HepG2 (cell line): ENCODE data around the gene PPP1R9A. TPM values are rescaled to one million over a fixed set of nuclear protein-coding genes. Genes with fewer than 3 reads are reported as not detected.

Experiments
- ATAC-seq: fragments of 200-7000 bp; cut with Tn5 transposase; 3 replicates; pipeline ENCODE4 v1.9.1; 2020; ENCODE audit warnings: mild to moderate bottlenecking, moderate library complexity
- BruUV-seq: library from RNA; stranded (reverse); fragments of 400-500 nt; replicated peaks from 2 replicates; lab custom pipeline; 2021; lab: Mats Ljungman, UMichigan
- CTCF ChIA-PET: fragments of 300-600 bp; formaldehyde crosslinking; extraction: SDS; loops from one replicate; lab custom pipeline; 2021; ENCODE audit warnings: low total read pairs, inconsistent platforms, low intra/inter-chr PET ratio; lab: Yijun Ruan, JAX
- POLR2A ChIA-PET: fragments of 350-600 bp; sonication (Branson Sonifier 250); formaldehyde crosslinking; loops from one replicate; lab custom pipeline; 2020; ENCODE audit warnings: antibody characterized with exemption, inconsistent platforms; lab: Yijun Ruan, JAX
- DNase-seq: peaks from one replicate; pipeline ENCODE4 v3.0.0-alpha.2; 2015; ENCODE audit warnings: low spot score
- FAIRE-seq: peaks from 3 replicates; lab custom pipeline; 2011; peaks lifted over from hg19 to GRCh38; lab: Jason Lieb, UNC
- H2AFZ ChIP-seq: one replicate; pipeline ENCODE4 v1.6.1; 2011; ENCODE audit warnings: low read length, inconsistent platforms
- H3K27ac ChIP-seq: fragments of 300-600 bp; 3 replicates; pipeline ENCODE4 v1.8.0; 2011; ENCODE audit warnings: mixed run types, mild to moderate bottlenecking, mixed read lengths, low read length, inconsistent platforms; ENCODE audit not compliant: insufficient read depth; ENCODE audit errors: extremely low read length
- H3K27me3 ChIP-seq, 2 experiments: fragments of 200-600 bp in 1 of 2; 2 replicates in 1 of 2; 3 replicates in 1 of 2; pipeline versions ENCODE4 v1.6.0 to v1.8.0; 2011; ENCODE audit warnings: low read length in 2 of 2, mild to moderate bottlenecking in 2 of 2, moderate library complexity in 2 of 2, inconsistent platforms in 1 of 2; ENCODE audit not compliant: insufficient read depth in 2 of 2, control insufficient read depth in 1 of 2
- H3K36me3 ChIP-seq, 2 experiments: fragments of 200-600 bp in 1 of 2; replicated peaks in 1 of 2; 2 replicates in 1 of 2; 3 replicates in 1 of 2; pipeline versions ENCODE4 v1.5.1 to v1.8.0; 2011; ENCODE audit warnings: low read length in 2 of 2, inconsistent platforms in 1 of 2; ENCODE audit not compliant: insufficient read depth in 2 of 2, control insufficient read depth in 1 of 2
- H3K4me1 ChIP-seq: 2 replicates; pipeline ENCODE4 v1.5.1; 2012; ENCODE audit warnings: low read length, inconsistent platforms; ENCODE audit not compliant: insufficient read depth
- H3K4me2 ChIP-seq: 2 replicates; pipeline ENCODE4 v1.6.0; 2011; ENCODE audit warnings: low read depth, low read length, inconsistent platforms
- H3K4me3 ChIP-seq, 3 experiments: fragments of 200-600 bp in 1 of 3; sonication (generic), shearing (Covaris generic) in 1 of 3; replicated peaks in 1 of 3; 2 replicates each; pipeline ENCODE4 v1.5.1; 2011 to 2016; ENCODE audit warnings: low read length in 3 of 3, inconsistent platforms in 2 of 3, low read depth in 2 of 3, mild to moderate bottlenecking in 2 of 3, control low read depth in 1 of 3, mixed read lengths in 1 of 3; ENCODE audit not compliant: insufficient read depth in 1 of 3
- H3K79me2 ChIP-seq: one replicate; pipeline ENCODE4 v1.6.1; 2011; ENCODE audit warnings: low read length, inconsistent platforms; ENCODE audit not compliant: insufficient read depth
- H3K9ac ChIP-seq: 2 replicates; pipeline ENCODE4 v1.6.0; 2011; ENCODE audit warnings: mild to moderate bottlenecking, low read depth, low read length, inconsistent platforms; ENCODE audit not compliant: insufficient read depth
- H3K9me3 ChIP-seq: 2 replicates; pipeline ENCODE4 v1.5.1; 2012; ENCODE audit warnings: mild to moderate bottlenecking, low read length
- H4K20me1 ChIP-seq: 2 replicates; pipeline ENCODE4 v1.6.0; 2011; ENCODE audit warnings: inconsistent platforms, mild to moderate bottlenecking, low read length, moderate library complexity; ENCODE audit not compliant: insufficient read depth
- GLI4 ChIP-seq: sonication (generic); formaldehyde crosslinking; IDR thresholded peaks from 2 replicates; pipeline ENCODE4 v1.5.1; 2020; ENCODE audit warnings: missing genetic modification reagents, mild to moderate bottlenecking, moderate library complexity, borderline replicate concordance
- HMGA1 ChIP-seq: sonication (generic); formaldehyde crosslinking; conservative IDR thresholded peaks from 2 replicates; pipeline ENCODE4 v1.4.0; 2020; ENCODE audit warnings: missing genetic modification reagents
- ZNF572 ChIP-seq: sonication (generic); formaldehyde crosslinking; IDR thresholded peaks from 2 replicates; pipeline ENCODE4 v1.5.1; 2020; ENCODE audit warnings: mild to moderate bottlenecking, missing genetic modification reagents
- ZNF703 ChIP-seq: sonication (generic); formaldehyde crosslinking; IDR thresholded peaks from 2 replicates; pipeline ENCODE4 v1.5.1; 2020; ENCODE audit warnings: missing genetic modification reagents, mild to moderate bottlenecking, moderate library complexity, borderline replicate concordance
- ZNF841 ChIP-seq: sonication (generic); formaldehyde crosslinking; IDR thresholded peaks from 2 replicates; pipeline ENCODE4 v1.8.1; 2023; ENCODE audit warnings: missing genetic modification reagents, borderline replicate concordance
- WGBS: methylation state at CpG from one replicate; pipeline ENCODE4 v1.1.6; 2017; ENCODE audit warnings: low lambda C conversion rate; 5-methylcytosine and 5-hydroxymethylcytosine counted together
- in situ Hi-C: cut with HindIII; loops from 2 replicates; pipeline ENCODE4 v1.10.0; 2017; ENCODE audit warnings: low pct_unique_long_range_greater_than_20kb; ENCODE audit not compliant: extremely low pct_ligation_motif_present
- intact Hi-C: fragments of 100-400 bp; cut with micrococcal nuclease; formaldehyde crosslinking; loops from one replicate; pipeline ENCODE4 v1.10.0; 2022; ENCODE audit not compliant: unreplicated experiment
- polyA plus RNA-seq, 8 experiments: library from polyadenylated mRNA; depleted of rRNA in 3 of 8; stranded (reverse) in 7 of 8; unstranded in 1 of 8; fragments of >200 nt; fragmentation: Illumina TruSeq in 4 of 8; extraction: Trizol in 4 of 8; gene quantifications; 2 replicates each; pipeline versions ENCODE4 v1.2.1 to v1.2.3, GENCODE V29; 2011 to 2016; ENCODE audit warnings: low read depth in 4 of 8, missing spikeins in 1 of 8, mixed read lengths in 1 of 8; ENCODE audit not compliant: insufficient read depth in 1 of 8
- total RNA-seq, 5 experiments: library from RNA; depleted of rRNA; stranded (reverse); fragments of >200 nt; fragmentation: Illumina TruSeq; extraction: Trizol; gene quantifications; 2 replicates each; pipeline ENCODE4 v1.2.3, GENCODE V29; 2016; ENCODE audit warnings: low read depth in 1 of 5
- TF ChIP-seq, protein P1 (sequence below): sonication (generic); formaldehyde crosslinking; IDR thresholded peaks from 2 replicates; pipeline ENCODE4 v1.4.0; 2020; ENCODE audit warnings: missing genetic modification reagents
- TF ChIP-seq, protein P2 (sequence below): sonication (generic); formaldehyde crosslinking; IDR thresholded peaks from 2 replicates; pipeline ENCODE4 v1.4.0; 2020; ENCODE audit warnings: mild to moderate bottlenecking, missing genetic modification reagents

PPP1R9A gene
- total and polyA plus RNA-seq, 2 of the 13 experiments (the other 11 are each of a cell fraction or from before 2014, with no cell fraction given): 11.4 to 31.9 TPM

DNA sequence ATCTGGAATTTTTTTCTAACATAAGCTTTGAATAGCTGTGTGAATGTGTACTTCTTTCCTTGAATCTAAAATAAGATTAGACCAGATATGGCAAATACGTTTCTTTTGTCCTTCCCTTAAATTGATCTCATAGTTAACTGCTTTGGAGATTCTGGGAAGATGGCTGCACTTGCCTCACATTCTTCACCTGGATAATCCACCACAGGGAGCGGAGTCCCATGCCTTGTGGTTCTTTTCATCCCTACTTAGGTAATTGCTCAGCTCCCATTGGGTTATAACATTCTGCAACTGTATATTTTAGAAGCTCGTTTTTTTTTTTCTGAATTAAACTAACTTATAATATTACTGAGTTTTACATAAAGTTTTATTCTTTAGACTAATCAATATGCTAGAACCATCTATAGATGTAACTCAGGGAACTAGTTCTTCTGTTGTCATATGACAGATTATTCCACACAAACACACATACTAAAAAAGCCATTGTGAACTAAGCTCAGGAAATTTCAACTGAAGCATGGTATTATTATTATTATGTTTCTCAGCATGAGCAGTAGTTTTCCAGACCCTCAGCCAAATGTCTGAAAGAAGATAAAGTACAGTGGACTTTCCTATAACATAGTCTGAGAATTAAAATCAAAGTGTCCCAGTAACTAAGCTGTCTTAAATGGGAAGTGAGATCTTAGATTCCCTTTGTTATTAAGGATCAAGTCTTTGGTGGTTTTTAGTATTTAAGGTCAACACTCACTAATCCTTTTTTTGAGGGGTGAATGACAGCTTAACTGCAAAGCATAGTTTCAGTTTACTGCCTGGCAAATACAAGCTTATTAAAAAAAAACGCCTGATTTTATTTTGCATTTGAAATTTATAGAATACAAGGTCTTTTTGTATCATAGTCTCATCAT is 182.3 kb downstream of the PPP1R9A start (continued):
- TF ChIP-seq, protein P1, sequence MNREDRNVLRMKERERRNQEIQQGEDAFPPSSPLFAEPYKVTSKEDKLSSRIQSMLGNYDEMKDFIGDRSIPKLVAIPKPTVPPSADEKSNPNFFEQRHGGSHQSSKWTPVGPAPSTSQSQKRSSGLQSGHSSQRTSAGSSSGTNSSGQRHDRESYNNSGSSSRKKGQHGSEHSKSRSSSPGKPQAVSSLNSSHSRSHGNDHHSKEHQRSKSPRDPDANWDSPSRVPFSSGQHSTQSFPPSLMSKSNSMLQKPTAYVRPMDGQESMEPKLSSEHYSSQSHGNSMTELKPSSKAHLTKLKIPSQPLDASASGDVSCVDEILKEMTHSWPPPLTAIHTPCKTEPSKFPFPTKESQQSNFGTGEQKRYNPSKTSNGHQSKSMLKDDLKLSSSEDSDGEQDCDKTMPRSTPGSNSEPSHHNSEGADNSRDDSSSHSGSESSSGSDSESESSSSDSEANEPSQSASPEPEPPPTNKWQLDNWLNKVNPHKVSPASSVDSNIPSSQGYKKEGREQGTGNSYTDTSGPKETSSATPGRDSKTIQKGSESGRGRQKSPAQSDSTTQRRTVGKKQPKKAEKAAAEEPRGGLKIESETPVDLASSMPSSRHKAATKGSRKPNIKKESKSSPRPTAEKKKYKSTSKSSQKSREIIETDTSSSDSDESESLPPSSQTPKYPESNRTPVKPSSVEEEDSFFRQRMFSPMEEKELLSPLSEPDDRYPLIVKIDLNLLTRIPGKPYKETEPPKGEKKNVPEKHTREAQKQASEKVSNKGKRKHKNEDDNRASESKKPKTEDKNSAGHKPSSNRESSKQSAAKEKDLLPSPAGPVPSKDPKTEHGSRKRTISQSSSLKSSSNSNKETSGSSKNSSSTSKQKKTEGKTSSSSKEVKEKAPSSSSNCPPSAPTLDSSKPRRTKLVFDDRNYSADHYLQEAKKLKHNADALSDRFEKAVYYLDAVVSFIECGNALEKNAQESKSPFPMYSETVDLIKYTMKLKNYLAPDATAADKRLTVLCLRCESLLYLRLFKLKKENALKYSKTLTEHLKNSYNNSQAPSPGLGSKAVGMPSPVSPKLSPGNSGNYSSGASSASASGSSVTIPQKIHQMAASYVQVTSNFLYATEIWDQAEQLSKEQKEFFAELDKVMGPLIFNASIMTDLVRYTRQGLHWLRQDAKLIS (CRISPR knock-in tag): no peak
- no peak for TF ChIP-seq ZNF572 (CRISPR knock-in tag)

DNA sequence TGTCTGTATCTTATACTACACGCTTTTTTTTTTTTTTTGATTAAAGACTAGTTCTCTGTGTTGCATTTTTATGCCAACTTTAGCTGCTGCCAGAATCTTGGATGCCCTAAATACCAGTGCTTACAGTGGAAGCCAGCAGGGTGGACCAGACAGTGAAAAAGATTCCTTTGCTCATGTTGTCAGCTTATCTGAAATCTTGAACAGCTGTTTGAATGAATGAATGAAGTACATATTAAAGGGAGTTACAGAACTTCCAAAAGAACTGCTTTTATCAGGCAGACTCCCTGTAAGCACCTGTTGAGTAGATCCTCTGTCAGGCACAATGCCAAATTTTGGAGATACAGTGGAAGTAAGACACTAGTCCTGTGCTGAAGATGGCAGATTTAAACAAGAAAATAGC is 184.9 kb downstream of the PPP1R9A start:
- H3K79me2 ChIP-seq: no peaks in the 10 kb centered on the region
- no peak overlapping the region for H3K4me3 ChIP-seq
- intact Hi-C loops (no loop called here), in situ Hi-C loops (no loop called here)
- no peak overlapping the region for H2AFZ ChIP-seq
- no peak overlapping the region for H3K9ac ChIP-seq
- peaks cover 7% of the 10 kb centered on the region; the same call in 1 of the 2 replicates for H3K4me1 ChIP-seq
- BruUV-seq: no TSS peak
- CTCF ChIA-PET: no interaction called here
- 97% methylated on average over 1 of the region's 1 CpG for WGBS
- POLR2A ChIA-PET: no interaction called here
- H3K36me3 ChIP-seq: no peaks in the 10 kb centered on the region
- ATAC-seq: no peak
- TF ChIP-seq ZNF841 (no peak), HMGA1 (CRISPR knock-in tag) (no peak), ZNF703 (CRISPR knock-in tag) (no peak), GLI4 (CRISPR knock-in tag) (no peak)
- TF ChIP-seq, protein P2, sequence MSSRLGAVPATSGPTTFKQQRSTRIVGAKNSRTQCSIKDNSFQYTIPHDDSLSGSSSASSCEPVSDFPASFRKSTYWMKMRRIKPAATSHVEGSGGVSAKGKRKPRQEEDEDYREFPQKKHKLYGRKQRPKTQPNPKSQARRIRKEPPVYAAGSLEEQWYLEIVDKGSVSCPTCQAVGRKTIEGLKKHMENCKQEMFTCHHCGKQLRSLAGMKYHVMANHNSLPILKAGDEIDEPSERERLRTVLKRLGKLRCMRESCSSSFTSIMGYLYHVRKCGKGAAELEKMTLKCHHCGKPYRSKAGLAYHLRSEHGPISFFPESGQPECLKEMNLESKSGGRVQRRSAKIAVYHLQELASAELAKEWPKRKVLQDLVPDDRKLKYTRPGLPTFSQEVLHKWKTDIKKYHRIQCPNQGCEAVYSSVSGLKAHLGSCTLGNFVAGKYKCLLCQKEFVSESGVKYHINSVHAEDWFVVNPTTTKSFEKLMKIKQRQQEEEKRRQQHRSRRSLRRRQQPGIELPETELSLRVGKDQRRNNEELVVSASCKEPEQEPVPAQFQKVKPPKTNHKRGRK (CRISPR knock-in tag): no peak
- no peaks in the 10 kb centered on the region for H3K9me3 ChIP-seq
- H3K27ac ChIP-seq: no peak overlapping the region
- no peak for DNase-seq
- no peaks in the 10 kb centered on the region for H4K20me1 ChIP-seq
- FAIRE-seq: no peak
- H3K27me3 ChIP-seq: no peaks in the 10 kb centered on the region
- no peak overlapping the region for H3K4me2 ChIP-seq
